Limb (tissue), 2 donors: ENCODE results near the gene CD69.

Experiments used
- DNase-seq, 2 donors: peaks; one replicate each; pipeline ENCODE4 v3.0.0-alpha.2; 2016; ENCODE audit errors: extremely low spot score in 2 of 2

Gene CD69

GRCh38 chr12:9781360-9781759 is 20.7 kb upstream of the CD69 start:
- DNase-seq = no peak

GRCh38 chr12:9779209-9779608 is 18.5 kb upstream of the CD69 start:
- DNase-seq = no peak

GRCh38 chr12:9776781-9777180 is 16.1 kb upstream of the CD69 start:
- no peak for DNase-seq

- DNase-seq = no peak
Observed at GRCh38 chr12:9773216-9773877, 12.6 kb upstream of the CD69 start.

GRCh38 chr12:9763025-9763424 is 2.3 kb upstream of the CD69 start:
- DNase-seq = no peak

GRCh38 chr12:9762369-9762768 is 1.7 kb upstream of the CD69 start:
- no peak for DNase-seq

GRCh38 chr12:9761419-9761781 is 699 bp upstream of the CD69 start:
- no peak for DNase-seq

- no peak for DNase-seq
Observed at GRCh38 chr12:9760120-9760519, 581 bp downstream of the CD69 start.

- DNase-seq = no peak
Observed at GRCh38 chr12:9759694-9760093, 1.0 kb downstream of the CD69 start.

- no peak for DNase-seq
Observed at GRCh38 chr12:9758119-9758518, 2.6 kb downstream of the CD69 start.

GRCh38 chr12:9757433-9758025 is 3.2 kb downstream of the CD69 start:
- DNase-seq = no peak

- DNase-seq = no peak
Observed at GRCh38 chr12:9756706-9757105, 4.0 kb downstream of the CD69 start.

GRCh38 chr12:9756170-9756569 is 4.5 kb downstream of the CD69 start:
- no peak for DNase-seq

- no peak for DNase-seq
Observed at GRCh38 chr12:9755567-9755966, 5.1 kb downstream of the CD69 start.

GRCh38 chr12:9755035-9755434 is 5.7 kb downstream of the CD69 start:
- DNase-seq = no peak

GRCh38 chr12:9754099-9754927 is 6.4 kb downstream of the CD69 start:
- DNase-seq = no peak

GRCh38 chr12:9753498-9753897 is 7.2 kb downstream of the CD69 start:
- DNase-seq = no peak

GRCh38 chr12:9753073-9753472 is 7.6 kb downstream of the CD69 start:
- no peak for DNase-seq

GRCh38 chr12:9752145-9752933 is 8.4 kb downstream of the CD69 start:
- DNase-seq = no peak

- peak in 1 of 2 donors; percentile 40 for DNase-seq
Observed at GRCh38 chr12:9751204-9752144, 9.2 kb downstream of the CD69 start.
